Activated naive CD4-positive, alpha-beta T cell treated with Interleukin-2 at 50 U/mL for 16 hours (primary cell): ENCODE measurements around the gene HVCN1.
A peak's percentile ranks its signal among the peaks of the same experiment; 100 is the strongest.
"Not testable (repeated sequence)": the region's sequence is repeated elsewhere in the genome, so short reads cannot be mapped to it uniquely, and the experiment has no call there.

Experiments used
- DNase-seq: peaks from one replicate; pipeline ENCODE4 v3.0.0-alpha.2; 2020

The HVCN1 gene

DNA sequence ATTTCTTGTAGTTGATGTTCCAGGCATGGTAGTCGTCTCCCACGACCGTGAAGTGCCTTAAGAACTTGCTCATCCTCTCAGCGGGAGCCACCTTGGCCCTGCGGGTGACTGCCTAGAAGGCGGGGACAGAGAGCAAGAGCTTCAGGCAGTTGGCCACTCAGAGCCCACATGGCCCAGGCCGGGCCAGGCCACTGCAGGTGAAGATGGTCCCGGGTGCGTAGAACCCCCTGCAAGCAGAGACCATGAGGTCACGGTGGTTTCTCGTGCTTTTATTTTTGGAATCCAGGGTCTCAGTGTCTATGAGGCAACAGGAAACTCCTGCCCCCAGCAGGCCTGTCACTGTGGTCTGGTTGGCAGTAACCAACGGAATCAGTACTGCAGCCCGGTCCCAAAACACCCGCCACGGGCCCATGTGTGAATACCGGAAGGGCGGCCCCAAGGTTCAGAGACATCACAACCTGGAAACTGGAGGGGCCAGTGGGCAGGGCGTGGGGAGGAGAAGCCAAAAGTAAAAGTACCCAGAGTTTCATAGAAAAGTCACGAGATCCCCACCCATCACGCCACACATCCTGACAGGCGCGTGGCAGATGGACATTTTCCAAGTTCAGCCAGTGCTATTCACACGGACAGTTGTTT lies 27.5 kb downstream of the HVCN1 start:
- peak; percentile 25 for DNase-seq

DNA sequence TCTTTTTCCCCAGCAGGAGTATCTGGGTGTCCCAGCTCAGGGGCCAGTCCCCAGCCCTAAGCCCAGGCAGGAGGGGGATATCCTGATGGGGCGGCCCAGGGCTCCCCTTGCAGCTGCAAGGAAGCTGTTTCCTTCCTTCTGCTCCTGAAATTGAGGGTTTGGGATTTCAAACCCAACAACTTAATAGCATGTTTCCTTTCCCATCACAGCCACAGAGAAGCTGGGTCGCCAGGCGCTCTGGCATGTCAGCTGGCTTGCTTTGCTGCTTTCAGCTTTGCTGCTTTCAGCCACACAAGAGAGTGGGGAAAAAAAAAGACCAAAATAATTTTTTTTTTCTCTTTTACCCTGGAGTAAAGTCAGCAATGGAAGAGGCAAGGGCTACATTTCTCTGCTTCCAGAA lies 30.0 kb downstream of the HVCN1 start:
- DNase-seq, result no peak

DNA sequence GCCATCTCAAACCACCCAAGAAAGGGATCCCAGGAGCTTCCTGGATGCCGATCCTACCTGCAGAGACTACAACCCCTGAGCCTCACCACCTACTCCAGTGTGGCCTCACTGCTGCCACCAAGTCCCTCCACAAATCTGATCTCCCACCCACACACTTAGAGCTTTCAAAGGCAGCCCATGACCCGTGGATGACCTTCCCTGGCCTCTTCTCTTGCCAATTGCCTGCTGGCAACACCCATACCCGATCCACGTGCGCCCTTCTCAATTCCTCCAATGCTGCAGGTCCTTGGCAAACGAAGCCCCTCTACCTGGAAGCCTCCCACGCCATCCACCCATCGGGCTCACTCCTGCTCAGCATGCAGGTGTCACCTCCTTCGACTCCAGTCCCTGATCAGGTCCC lies 30.7 kb downstream of the HVCN1 start:
- no peak for DNase-seq

DNA sequence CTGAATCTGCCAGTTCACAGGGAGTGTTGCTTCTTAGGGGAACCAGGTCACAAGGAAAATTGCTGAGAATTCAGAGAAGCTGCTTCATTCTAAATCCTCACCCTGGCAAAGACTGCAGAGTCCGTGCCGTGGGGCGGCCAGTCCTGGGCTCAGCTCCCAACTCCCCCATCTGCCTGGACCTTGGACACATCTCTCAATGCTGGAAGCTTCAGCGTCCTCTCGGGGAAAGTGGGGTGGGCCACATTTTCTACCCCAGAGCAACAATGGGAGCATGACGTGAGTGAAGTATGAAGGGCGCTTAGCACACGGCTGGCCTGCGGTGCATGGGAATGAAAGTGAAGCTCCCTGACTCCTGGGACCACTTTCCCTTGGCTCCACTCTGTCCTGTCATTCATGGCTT lies 31.2 kb downstream of the HVCN1 start:
- DNase-seq, result no peak

DNA sequence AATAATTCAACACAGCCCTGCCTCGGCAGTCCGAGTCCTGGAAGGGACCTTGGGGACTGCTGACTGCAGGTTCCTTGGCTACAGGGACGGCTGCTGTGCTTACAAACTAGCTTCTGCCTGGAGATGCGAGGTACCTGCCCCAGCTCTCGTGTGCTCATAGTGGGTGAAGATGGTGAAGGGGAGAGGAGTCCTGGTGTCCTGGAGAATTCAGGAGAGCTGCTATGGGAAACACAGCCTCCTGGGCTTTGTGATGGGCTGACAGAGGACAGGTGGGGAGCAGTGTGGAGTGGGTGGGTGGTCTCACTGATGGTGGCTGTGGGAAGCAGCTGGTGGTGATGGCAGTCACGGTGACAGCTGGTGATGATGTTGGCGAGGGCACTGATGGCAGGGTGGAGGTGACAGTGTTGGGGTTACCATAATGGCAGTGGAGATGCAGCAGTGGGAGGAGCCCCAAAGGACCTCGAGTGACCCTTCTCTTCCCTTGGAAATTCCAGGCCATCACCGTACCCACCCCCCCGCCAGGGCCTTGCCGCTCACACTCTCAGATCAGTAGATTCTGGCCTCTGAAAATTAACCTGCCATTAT lies 32.8 kb downstream of the HVCN1 start:
- DNase-seq, result no peak

DNA sequence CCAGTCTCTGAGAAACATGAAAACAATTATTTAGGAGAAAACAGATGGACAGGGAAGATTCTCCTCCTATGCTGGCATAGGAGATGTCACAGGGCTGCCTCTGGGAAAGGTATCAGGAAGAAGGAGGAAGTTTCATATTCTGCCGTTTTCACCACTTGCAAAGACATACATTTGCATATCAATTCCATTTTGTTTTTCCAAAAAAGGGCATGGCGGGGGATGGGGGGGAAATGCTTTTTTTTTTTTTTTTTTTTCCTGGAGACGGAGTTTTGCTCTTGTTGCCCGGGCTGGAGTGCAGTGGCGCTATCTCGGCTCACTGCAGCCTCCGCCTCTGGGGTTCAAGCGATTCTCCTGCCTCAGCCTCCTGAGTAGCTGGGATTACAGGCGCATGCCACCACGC lies 34.7 kb downstream of the HVCN1 start:
- not testable (repeated sequence) for DNase-seq

DNA sequence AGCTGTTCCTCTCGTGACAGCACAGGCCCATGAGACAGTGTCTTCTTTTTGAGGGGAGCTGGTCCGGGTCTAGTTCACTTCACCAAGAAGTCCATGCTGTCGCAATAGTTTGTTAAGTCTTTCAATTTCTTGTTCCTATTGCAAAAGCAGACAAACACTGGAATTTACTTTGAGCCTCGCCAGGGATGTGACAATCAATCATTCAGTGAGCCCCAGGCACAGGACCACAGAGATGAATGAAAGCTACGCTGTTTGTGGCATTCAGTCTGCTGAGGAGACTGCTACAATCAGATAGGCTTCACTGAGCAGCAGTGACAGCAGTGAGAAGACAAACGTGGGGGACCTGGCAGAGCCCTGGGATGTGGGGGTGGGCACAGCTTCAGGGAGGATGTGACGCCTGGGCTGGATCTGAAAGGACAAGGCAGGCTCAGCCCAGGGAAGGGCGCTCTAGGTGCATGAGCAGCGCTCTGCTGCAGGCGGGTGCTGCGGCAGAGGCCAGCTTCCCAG lies 39.5 kb downstream of the HVCN1 start:
- no peak for DNase-seq

DNA sequence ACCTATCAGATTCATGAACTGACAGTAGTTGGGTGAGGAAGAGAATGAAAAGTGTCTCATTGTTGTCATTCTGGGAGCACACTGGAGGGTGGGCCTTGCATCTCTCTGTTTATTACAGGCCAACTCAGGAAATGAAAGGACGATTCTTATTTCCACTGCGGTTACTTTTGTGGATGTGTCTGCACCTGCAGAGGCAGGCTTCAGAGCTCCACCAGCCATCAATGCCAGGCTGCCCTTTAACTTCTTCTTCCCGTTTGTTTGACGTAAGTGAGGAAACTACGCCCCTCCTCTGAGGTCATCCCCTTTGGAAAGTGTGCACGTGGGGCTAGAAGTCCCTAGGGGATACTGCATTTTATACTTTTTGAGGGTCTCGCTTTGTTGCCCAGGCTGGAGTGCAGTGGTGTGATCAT lies 41.3 kb downstream of the HVCN1 start:
- DNase-seq, result no peak

DNA sequence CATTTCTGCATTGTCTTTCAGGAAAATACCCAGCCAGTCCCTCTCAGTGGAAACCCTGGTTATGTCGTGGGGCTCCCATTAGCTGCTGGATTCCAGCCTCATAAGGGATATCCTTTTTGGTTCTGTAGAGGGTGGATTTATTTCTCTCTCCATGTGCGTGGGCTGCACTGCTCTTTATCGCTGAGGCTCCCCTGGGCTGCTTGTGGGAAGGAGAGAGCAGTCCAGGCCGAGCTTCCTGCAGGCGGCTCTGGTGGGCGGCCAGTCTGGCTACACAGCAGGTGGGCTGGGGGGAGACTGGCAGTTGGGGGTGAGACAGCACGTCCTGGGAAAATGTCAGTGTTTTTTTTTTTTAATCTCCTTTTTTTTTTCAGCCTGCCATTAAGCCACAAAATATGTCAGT lies 47.4 kb downstream of the HVCN1 start:
- no peak for DNase-seq

DNA sequence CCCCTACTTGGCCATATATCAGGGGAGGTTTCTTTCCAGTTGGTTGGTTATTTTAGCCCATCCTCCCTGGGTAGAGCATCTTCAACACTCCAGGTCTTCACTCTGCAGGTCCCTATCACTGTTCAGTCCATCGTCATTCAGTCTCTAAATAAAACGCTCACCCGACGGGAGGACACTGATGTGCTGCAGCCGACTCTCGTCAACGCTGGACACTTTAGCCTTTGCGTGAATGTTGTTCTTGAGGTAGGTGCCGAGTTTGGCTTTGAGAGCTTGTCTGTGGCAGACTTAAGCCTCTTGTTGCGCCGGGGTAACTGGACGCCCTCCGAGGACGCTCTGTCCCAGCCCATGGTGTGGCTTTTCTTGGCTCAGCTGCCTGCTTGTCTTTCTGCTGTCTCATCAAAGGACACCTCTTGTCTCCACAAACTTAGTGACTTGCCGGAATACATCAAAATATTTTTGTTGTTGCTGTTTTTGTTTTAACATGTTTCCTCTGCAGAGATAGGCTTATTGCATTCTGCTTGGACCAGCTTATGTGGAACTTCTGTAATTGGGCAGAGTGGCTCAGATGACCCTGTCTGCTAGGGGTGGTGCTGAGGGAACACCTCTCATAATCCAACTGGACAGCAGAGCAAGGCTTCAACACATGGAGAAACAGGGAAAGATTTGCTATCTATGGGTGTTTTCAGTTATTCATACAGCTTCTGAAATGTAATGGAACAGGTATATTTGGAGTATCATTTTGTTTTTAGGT lies 48.5 kb downstream of the HVCN1 start:
- DNase-seq, result no peak

DNA sequence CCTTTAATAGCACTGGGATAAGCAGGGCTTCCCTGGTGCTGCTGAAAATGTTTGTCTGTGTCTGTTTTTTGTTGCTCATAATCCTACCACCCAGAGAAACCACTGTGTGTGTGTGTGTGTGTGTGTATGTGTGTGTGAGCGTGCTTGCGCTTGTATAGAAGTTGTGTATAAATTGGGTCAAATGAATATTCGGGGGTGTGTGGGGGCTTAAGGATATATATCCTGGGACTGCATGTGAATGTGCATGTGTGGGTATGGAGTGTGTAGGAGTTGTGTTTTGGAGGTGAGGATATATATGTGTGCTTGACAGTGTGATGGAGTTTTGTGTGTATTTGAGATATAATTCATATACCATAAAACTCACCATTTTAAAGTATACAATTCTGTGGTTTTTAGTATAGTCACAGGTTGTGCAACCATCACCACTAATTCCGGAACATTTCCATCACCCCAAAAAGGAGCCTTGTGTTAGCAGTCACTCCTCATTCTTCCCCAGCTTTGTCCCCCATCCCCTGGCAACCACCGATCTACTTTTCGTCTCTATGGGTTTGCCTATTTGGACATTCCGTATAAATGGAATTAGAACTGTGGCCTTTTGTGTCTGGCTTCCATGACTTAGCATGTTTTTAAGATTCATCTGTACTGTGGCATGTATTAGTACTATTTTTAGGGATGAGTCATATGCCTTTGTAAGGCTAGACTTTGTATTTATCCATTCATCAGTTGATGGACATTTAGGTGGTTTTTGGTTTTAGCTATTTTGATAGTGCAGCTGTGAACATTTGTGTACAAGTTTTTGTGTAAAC lies 49.4 kb downstream of the HVCN1 start:
- no peak for DNase-seq

DNA sequence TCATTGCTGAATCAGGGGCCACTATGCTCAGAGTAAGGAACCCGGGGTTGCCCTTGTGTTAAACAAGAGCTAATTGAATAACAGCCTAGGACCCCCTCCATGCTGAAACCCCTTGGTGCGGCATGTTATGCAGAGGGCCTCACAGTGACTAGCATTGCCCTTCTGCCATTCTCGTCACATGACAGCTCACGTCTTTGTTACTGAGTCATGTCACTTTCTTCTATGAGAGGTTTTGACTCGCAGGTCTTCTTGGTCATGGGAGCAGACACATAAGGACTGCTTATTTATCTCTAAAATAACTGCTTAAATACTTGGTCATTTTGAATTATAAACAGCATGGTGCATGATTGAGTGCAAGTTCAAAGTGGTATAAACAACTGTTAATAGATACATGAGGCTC lies 50.1 kb downstream of the HVCN1 start:
- DNase-seq, result no peak

DNA sequence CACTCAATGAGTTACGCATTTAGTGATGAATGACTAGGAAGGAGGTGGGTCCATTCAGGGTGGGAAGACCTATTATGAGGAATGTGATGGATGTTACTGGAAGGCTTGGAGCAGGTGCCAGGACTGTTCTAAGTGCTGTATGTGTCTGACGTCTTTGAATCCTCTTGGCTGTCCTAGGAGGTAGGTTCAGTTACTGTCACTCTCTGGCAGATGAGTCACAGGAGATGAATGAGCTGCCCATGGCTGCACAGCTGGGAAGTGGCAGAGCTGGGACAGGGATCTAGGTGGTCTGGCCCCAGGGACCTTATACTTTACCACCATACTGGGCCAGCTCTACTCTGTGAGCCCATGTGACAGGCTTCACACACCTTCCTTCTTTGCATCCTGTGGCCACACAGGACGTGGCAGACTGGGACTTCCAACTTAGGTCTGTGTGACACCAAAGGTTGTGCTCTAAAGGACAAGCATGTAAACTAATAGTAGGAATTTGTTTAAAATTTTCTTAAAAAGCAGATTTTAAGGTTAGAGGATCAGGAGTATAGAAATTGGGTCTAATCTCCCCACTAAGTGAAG lies 51.0 kb downstream of the HVCN1 start:
- no peak for DNase-seq

DNA sequence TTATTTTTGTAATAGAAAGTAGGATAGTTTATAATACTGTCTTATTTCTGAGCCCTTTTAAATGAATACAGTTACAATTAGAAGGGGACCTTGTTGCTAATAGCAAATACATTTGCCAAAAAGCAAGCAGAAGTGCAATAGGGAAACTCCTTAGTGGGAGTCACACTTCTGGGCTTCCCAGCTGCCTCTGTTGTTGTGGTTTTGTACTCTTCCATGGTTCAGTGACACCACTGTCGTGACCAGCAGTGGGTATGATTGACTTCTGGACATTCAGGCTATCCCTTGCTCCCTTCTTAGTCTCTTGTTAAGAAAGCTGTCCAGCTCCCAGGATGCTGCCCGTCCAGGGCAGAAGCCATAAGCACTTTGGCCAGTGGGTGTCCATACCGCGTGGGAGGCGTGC lies 52.4 kb downstream of the HVCN1 start:
- no peak for DNase-seq

DNA sequence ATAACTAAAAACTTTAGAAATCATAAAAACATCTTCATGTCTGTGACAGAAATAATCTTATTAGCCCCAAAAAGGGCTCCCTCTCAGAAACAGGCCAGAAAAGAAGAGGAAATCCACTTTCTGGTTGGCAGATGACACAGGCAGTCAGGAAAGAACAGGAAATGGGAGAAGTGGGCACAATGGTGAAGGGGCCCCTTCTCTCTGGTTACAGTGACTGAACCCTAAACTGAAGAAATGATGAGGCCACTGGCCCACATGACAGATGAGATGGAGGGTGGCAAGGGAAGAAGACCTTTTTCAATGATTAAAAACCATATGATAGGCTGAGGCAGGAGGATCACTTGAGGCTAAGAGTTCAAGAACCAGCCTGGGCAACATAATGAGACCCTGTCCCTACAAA lies 53.9 kb downstream of the HVCN1 start:
- no peak for DNase-seq

DNA sequence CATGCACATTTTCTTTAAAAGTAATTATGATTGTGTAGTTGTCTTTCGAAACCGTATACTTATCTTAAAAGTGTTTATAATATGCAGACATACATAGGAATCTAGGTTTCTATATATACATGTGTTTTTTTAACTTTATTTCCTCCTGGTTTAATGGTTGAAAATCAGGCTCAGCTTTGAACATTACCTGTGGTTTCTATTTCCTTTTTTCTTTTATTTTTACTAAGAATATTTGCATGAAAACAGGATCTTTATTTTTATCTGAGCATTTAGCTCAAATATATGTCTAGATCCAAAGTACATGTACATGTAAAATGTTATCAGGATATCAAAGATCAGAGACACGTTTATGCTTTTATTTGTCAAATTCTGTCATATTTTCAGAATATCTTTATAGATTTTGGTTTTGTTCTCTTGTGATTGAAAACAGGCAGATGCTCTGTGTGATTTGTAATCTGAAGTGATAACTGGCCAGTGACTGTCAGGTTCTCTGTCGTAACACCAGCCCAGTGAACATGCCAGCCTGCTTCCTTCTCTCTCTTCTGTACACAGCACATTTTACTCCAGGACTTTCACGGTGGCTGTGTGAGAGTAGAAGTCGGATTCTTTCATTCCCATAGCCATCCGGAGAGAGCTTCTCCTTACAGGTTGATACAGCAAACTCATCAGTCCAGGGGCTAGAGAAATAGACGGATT lies 61.3 kb downstream of the HVCN1 start:
- DNase-seq, result no peak

DNA sequence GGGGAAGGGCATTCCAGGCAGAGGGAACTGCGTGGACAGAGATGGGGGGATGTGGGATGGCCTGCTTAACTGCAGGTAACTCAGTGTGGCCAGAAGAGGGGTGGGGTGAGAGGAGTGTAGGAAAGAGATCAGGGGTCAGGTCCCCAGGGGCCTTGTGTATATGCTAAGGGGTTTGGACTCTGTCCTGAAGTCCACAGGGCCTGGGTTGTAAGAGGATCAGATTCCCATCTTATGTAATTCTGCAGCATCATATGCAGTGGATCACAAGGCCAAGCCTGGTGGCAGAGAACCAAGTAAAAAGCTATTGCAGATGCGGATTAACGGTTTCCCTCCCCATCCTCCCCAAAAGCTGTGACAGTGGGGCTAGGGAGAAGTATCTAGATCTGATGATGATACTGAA lies 66.3 kb downstream of the HVCN1 start:
- no peak for DNase-seq

DNA sequence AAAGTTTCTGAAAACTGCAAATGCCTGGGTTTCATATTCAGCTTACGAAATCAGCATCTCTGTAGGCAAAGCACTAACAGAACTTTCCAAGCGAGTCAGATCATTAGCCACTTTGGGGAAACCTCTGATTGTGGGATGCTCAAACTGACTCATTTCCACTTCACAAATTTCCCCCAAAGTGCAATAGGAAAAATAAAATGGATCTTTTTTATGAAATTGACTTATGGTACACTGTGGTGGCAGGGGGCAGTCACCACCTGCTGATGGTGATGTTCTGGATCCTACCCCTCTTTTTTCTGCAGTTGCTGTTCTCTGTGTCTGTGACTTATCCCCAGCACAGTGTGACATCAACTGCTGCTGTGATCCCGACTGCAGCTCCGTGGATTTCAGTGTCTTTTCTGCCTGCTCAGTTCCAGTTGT lies 69.4 kb downstream of the HVCN1 start:
- peak; percentile 41 for DNase-seq

DNA sequence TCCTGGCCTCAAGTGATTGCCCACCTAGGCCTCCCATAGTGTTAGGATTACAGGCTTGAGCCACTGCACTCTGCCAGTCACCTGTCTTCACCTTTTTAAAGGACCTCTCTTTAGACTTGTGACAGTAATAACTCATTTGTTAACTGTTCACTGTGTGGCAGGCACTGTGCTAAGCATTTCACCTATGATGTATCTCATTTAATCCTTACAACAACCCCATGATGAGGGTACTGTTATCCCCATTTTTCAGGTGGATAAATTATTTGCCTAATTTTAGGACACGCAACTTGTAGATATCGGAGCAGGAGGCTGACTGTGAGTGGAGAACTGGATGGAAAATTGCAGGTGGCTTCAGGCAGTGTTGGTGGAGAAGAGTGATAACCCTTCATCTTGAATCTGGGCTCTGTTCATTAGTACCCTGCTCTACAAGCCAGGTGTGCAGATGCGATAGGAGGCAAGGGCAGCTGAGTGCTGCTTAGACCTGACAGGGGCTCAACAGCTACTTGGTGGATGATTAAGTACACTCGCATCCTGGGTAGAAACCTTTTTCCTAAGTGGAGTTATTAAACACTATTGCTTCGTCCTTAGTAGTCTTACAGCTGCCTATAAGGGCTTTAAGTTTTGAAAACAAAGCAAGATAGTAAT lies 72.3 kb downstream of the HVCN1 start:
- DNase-seq, result no peak

DNA sequence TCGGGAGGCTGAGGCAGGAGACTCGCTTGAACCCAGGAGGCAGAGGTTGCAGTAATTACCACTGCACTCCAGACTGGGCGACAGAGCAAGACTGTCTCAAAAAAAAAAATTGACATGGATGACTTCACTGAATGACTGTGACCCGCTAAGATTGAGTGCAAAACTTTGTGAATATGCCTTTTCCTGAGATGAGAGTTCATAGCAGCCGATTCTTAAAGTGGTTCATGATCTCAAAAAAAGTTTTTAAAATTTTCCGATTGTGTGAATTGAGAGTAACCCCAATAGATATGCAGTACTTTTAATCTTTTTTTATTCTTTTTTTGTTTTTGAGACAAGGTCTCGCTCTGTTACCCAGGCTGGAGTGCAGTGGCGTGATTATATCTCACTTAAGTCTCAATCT lies 73.7 kb downstream of the HVCN1 start:
- no peak for DNase-seq

DNA sequence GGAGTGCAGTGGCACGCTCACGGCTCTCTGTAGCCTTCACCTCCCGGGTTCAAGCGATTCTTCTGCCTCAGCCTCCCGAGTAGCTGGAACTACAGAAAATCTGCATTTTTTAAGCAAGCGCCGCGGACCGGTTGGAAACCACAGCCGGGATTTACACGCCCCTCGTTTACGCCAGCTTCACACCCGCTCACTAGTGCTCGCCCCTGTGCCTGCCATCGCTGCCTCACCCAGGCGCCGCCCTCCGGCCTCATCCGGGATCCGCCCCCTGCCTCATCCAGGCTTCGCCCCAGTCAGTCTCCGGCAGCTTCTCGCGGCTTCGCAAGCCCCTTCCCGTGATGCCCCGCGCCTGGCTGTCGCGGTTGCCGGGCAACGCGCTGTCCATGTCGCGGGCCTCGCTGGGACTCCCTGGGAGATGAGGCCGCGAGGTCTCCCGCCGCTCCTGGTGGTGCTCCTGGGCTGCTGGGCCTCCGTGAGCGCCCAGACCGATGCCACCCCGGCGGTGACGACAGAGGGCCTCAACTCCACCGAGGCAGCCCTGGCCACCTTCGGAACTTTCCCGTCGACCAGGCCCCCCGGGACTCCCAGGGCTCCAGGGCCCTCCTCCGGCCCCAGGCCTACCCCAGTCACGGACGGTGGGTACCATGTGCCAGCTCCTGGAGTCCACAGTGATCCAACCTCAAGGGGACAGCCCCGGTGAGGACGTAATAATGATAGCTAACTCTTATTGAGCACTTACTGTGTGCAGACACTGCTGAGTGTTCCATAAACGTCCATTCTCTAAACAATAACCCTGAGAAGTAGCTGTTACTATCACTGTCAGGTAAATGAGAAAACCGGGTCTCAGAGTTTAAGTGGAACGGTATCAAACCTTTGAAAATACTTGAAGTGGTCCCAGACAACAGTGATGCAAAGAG lies 74.9 kb downstream of the HVCN1 start, which contains the start of gene TCTN1:
Gene TCTN1 (plus strand): TSS at position 359 of the 914 bp plus-strand sequence. CDS start 54 bp downstream, at position 413.
- DNase-seq, result peak; percentile 98
